Fibroblast of mammary gland (primary cell): ENCODE measurements around the gene HNMT.

Experiments used
- DNase-seq: peaks from one replicate; pipeline ENCODE4 v3.0.0-alpha.2; 2010; ENCODE audit warnings: low read depth
- H3K4me3 ChIP-seq: 2 replicates; pipeline ENCODE4 v1.5.1; 2011; ENCODE audit warnings: low read depth, mild to moderate bottlenecking, low read length, moderate library complexity; ENCODE audit not compliant: control insufficient read depth
- TF ChIP-seq, protein P1 (sequence below): conservative IDR thresholded peaks from 2 replicates; pipeline ENCODE4 v1.5.1; 2011; ENCODE audit warnings: low read depth, low read length, inconsistent platforms; ENCODE audit not compliant: control insufficient read depth, insufficient read depth

HNMT gene

GRCh38 chr2:137946227-137946626, 18.0 kb upstream of the HNMT start:
- TF ChIP-seq, protein P1, sequence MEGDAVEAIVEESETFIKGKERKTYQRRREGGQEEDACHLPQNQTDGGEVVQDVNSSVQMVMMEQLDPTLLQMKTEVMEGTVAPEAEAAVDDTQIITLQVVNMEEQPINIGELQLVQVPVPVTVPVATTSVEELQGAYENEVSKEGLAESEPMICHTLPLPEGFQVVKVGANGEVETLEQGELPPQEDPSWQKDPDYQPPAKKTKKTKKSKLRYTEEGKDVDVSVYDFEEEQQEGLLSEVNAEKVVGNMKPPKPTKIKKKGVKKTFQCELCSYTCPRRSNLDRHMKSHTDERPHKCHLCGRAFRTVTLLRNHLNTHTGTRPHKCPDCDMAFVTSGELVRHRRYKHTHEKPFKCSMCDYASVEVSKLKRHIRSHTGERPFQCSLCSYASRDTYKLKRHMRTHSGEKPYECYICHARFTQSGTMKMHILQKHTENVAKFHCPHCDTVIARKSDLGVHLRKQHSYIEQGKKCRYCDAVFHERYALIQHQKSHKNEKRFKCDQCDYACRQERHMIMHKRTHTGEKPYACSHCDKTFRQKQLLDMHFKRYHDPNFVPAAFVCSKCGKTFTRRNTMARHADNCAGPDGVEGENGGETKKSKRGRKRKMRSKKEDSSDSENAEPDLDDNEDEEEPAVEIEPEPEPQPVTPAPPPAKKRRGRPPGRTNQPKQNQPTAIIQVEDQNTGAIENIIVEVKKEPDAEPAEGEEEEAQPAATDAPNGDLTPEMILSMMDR: no peak
- DNase-seq: no peak

GRCh38 chr2:137947032-137947727, 17.1 kb upstream of the HNMT start:
- TF ChIP-seq, protein P1: no peak

More at GRCh38 chr2:137946227-137946626, 18.0 kb upstream of the HNMT start:
- no peak overlapping the region for H3K4me3 ChIP-seq

DNA sequence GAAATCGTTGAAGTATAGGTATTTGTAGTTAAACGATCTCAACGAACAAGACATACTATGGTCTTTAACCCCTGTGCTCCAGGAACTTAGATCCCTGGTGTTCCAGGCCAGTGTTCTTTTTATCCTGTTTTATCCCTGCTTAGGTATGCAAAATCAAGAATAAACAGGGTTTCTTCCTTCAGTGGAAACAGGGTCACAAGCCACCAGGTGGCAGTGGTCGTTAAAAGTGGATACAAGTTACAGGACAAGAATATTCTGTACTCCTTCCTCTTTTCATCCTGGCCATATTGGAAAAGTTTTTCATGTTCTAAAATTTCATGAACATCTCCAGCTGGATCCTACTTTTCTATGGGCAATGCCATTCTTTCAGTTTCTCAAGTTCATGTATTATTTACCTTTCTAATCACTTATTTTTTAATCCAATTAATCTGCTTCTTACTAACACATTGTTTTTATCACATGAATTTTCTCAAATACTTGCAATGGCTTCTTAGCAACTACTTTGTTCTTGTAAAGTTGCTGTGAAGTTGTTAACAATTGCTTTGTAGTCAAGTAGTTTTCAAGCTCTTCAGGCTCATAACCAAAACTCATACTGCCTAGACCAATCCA, 16.4 kb upstream of the HNMT start:
- H3K4me3 ChIP-seq: no peak overlapping the region
- TF ChIP-seq, protein P1: peak; percentile 81
- DNase-seq: peak; percentile 80

More at GRCh38 chr2:137947032-137947727, 17.1 kb upstream of the HNMT start:
- no peak for DNase-seq
- no peak overlapping the region for H3K4me3 ChIP-seq

- TF ChIP-seq, protein P1: no peak
- DNase-seq: no peak
Measured at GRCh38 chr2:137948894-137949293, 15.4 kb upstream of the HNMT start.

GRCh38 chr2:137950238-137950637, 14.0 kb upstream of the HNMT start:
- DNase-seq: no peak
- H3K4me3 ChIP-seq: no peak overlapping the region
- TF ChIP-seq, protein P1: no peak

More at GRCh38 chr2:137948894-137949293, 15.4 kb upstream of the HNMT start:
- H3K4me3 ChIP-seq: no peak overlapping the region

DNA sequence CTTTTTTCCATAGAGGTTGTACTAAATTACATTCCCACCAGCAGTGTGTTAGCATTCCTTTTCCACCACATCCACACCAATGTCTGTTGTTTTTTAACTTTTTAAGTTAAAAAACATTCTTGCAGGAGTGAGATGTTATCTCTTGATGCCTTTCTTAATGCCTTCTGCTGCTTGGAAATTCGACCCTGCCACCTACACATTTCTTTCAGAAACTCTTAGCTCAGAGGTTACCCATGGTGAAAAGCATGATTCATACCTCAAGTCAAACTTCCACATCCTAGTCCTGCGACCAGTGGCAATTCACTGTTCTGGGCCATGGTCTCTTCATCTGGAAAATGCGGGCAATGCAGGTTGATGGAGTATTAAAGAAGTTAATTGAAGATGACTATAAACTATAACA, 12.7 kb upstream of the HNMT start:
- TF ChIP-seq, protein P1: no peak
- no peak overlapping the region for H3K4me3 ChIP-seq
- DNase-seq: peak; percentile 48
